Measurements from ENCODE around the gene PPM1L. TPM values are rescaled to one million over a fixed set of nuclear protein-coding genes. Genes with fewer than 3 reads are reported as not detected.

Gene PPM1L
- total and polyA plus RNA-seq, 2 donors (not counting 1 experiment from before 2014, with no cell fraction given) = 0.33 to 2.5 TPM

DNA sequence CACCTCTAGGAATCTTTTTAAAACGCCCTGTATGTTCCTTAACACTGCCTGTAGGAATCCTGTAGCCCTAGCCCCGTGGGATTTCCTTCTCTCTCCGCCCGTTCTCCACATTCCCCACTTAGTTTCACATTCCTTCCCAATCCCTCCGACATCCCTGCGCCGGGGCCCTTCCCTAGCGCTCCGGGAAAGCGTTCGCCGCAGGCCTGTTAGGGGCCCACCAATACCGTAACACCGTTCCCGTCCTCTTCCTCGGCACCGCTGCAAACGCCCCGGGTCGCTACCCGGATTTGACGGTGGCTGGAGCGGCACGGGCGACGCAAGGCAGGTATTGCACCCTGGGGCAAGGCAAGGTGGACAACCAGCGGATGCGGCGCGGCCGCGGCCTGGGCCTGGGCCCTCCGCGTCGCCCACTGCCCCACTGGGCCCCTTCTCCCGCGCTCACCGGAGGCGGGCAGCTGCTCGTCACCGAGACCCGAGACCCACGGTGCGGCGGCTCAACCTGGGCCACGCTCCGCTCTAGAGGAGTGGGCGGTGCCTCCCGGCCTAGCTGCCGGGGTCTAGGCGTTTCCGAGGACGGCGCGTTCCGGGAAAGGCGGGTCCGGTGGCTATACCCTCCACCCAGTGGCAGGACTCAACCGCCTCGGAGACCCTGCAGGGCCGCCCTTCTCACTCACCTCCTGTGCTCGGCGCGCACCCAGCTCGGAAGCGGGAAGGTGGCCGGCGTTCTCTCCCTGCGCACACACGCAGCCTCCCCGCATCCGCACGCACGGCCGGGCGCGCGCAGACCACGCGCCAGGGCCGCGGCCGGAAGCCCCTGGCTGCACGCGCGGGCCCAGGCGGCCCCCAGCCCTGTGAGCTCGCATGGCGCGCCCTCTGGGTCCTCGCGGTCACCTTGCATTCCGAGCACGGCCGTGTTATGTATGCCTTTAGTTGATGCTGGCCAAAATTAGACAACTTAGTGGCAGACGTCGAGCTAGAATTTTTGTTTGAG lies 348.8 kb downstream of the PPM1L start, which contains the start of gene B3GALNT1:
B3GALNT1 (minus strand) TSS at position 789 of the 991 bp plus-strand sequence. CDS start 18,595 bp downstream, outside the sequence.
- H3K36me3 ChIP-seq (ENCODE audit: control insufficient read depth, insufficient read depth, low read length) = no peaks in the 10 kb centered on the region
- no peaks in the 10 kb centered on the region for H3K9me3 ChIP-seq (ENCODE audit: control insufficient read depth, insufficient read depth, low read depth, low read length)
- peak within 1 kb of the TSS; percentile 80 for H3K27ac ChIP-seq (ENCODE audit: insufficient read depth, low read length)
- peak within 1 kb of the TSS; percentile 72 to 74 (median 74) for H3K4me3 ChIP-seq (replicated peaks in 1 of 4; ENCODE audit: control extremely low read depth in 1 of 4, insufficient read depth in 1 of 4, low read depth in 3 of 4, low read length in 4 of 4)
- no peaks in the 10 kb centered on the region for H3K27me3 ChIP-seq (ENCODE audit: control insufficient read depth, insufficient read depth, low read length)
- H3K79me2 ChIP-seq (ENCODE audit: control insufficient read depth, insufficient read depth, low read length) = no peaks in the 10 kb centered on the region
- TF ChIP-seq EZH2 (IDR thresholded peaks at IDR 0.05; ENCODE audit: low read length, missing control alignments) = no peak
- TF ChIP-seq, protein P1, sequence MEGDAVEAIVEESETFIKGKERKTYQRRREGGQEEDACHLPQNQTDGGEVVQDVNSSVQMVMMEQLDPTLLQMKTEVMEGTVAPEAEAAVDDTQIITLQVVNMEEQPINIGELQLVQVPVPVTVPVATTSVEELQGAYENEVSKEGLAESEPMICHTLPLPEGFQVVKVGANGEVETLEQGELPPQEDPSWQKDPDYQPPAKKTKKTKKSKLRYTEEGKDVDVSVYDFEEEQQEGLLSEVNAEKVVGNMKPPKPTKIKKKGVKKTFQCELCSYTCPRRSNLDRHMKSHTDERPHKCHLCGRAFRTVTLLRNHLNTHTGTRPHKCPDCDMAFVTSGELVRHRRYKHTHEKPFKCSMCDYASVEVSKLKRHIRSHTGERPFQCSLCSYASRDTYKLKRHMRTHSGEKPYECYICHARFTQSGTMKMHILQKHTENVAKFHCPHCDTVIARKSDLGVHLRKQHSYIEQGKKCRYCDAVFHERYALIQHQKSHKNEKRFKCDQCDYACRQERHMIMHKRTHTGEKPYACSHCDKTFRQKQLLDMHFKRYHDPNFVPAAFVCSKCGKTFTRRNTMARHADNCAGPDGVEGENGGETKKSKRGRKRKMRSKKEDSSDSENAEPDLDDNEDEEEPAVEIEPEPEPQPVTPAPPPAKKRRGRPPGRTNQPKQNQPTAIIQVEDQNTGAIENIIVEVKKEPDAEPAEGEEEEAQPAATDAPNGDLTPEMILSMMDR (conservative IDR thresholded peaks at IDR 0.05 in 1 of 2, IDR thresholded peaks at IDR 0.05 in 1 of 2; ENCODE audit: low read depth in 1 of 2, low read length in 2 of 2) = no peak
- DNase-seq (ENCODE audit: low read depth in 2 of 2) = peak; percentile 67 to 78
- peak within 1 kb of the TSS; percentile 96 for H2AFZ ChIP-seq (ENCODE audit: low read length)
- no peaks in the 10 kb centered on the region for H3K4me1 ChIP-seq (ENCODE audit: control insufficient read depth, extremely low read depth, insufficient read depth, low read length)
- no peaks in the 10 kb centered on the region for H4K20me1 ChIP-seq (ENCODE audit: control insufficient read depth, extremely low read depth, insufficient read depth, low read length)
- H3K9ac ChIP-seq (ENCODE audit: insufficient read depth, low read length) = peak within 1 kb of the TSS; percentile 83
- peak within 1 kb of the TSS; percentile 85 for H3K4me2 ChIP-seq (ENCODE audit: extremely low read depth, insufficient read depth, low read length)

DNA sequence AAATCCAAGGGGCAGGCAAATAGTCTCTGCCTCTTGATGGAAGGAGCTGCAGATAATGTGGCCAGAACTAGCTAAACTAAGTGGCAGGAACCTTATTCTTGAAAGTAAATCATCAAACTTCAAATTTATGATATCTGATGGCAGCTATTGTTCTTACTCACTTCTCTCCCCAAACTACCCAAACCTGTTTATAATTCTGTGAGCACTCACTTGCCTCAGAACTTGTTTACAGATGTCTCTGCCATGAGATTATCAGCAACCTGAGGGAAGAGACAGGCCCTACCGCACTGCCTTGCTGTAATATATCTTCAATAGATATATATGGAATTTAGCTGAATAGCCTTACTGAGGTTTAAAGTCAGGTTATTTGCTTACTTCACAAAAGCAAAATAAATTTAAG lies 351.3 kb downstream of the PPM1L start:
- no peak overlapping the region for H3K9ac ChIP-seq (ENCODE audit: insufficient read depth, low read length)
- H3K79me2 ChIP-seq (ENCODE audit: control insufficient read depth, insufficient read depth, low read length) = no peaks in the 10 kb centered on the region
- no peaks in the 10 kb centered on the region for H3K9me3 ChIP-seq (ENCODE audit: control insufficient read depth, insufficient read depth, low read depth, low read length)
- H2AFZ ChIP-seq (ENCODE audit: low read length) = no peak overlapping the region
- H3K4me1 ChIP-seq (ENCODE audit: control insufficient read depth, extremely low read depth, insufficient read depth, low read length) = no peaks in the 10 kb centered on the region
- H3K36me3 ChIP-seq (ENCODE audit: control insufficient read depth, insufficient read depth, low read length) = no peaks in the 10 kb centered on the region
- DNase-seq (ENCODE audit: low read depth in 2 of 2) = no peak
- H3K27me3 ChIP-seq (ENCODE audit: control insufficient read depth, insufficient read depth, low read length) = no peaks in the 10 kb centered on the region
- no peak overlapping the region for H3K4me3 ChIP-seq (replicated peaks in 1 of 4; ENCODE audit: control extremely low read depth in 1 of 4, insufficient read depth in 1 of 4, low read depth in 3 of 4, low read length in 4 of 4)
- H4K20me1 ChIP-seq (ENCODE audit: control insufficient read depth, extremely low read depth, insufficient read depth, low read length) = no peaks in the 10 kb centered on the region
- H3K27ac ChIP-seq (ENCODE audit: insufficient read depth, low read length) = no peak overlapping the region
- TF ChIP-seq, protein P1 (conservative IDR thresholded peaks at IDR 0.05 in 1 of 2, IDR thresholded peaks at IDR 0.05 in 1 of 2; ENCODE audit: low read depth in 1 of 2, low read length in 2 of 2) = no peak
- no peak for TF ChIP-seq EZH2 (IDR thresholded peaks at IDR 0.05; ENCODE audit: low read length, missing control alignments)
- H3K4me2 ChIP-seq (ENCODE audit: extremely low read depth, insufficient read depth, low read length) = no peak overlapping the region

DNA sequence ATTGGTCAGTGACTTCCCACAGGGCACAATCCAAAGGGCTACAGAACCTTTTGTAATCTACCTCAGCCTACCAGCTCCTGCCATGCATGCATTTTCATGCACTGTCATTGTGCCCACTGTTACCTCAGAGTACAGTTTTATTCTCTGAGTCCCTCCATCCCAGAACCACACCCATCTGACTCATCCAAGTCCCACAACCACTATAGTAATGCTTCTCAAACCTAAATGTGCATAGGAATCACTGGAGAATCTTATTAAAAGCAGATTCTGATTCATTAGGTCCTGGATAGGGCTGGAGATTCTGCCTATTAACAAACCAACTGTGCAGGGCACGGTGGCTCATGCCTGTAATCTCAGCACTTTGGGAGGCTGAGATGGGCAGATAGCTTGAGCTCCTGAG lies 352.8 kb downstream of the PPM1L start:
- H3K36me3 ChIP-seq (ENCODE audit: control insufficient read depth, insufficient read depth, low read length) = no peaks in the 10 kb centered on the region
- no peak overlapping the region for H3K4me3 ChIP-seq (replicated peaks in 1 of 4; ENCODE audit: control extremely low read depth in 1 of 4, insufficient read depth in 1 of 4, low read depth in 3 of 4, low read length in 4 of 4)
- peak; percentile 51 for DNase-seq (ENCODE audit: low read depth in 2 of 2)
- H3K9me3 ChIP-seq (ENCODE audit: control insufficient read depth, insufficient read depth, low read depth, low read length) = no peaks in the 10 kb centered on the region
- no peaks in the 10 kb centered on the region for H3K79me2 ChIP-seq (ENCODE audit: control insufficient read depth, insufficient read depth, low read length)
- H3K4me2 ChIP-seq (ENCODE audit: extremely low read depth, insufficient read depth, low read length) = no peak overlapping the region
- no peak overlapping the region for H3K27ac ChIP-seq (ENCODE audit: insufficient read depth, low read length)
- TF ChIP-seq EZH2 (IDR thresholded peaks at IDR 0.05; ENCODE audit: low read length, missing control alignments) = no peak
- TF ChIP-seq, protein P1 (conservative IDR thresholded peaks at IDR 0.05 in 1 of 2, IDR thresholded peaks at IDR 0.05 in 1 of 2; ENCODE audit: low read depth in 1 of 2, low read length in 2 of 2) = no peak
- H3K4me1 ChIP-seq (ENCODE audit: control insufficient read depth, extremely low read depth, insufficient read depth, low read length) = no peaks in the 10 kb centered on the region
- H3K9ac ChIP-seq (ENCODE audit: insufficient read depth, low read length) = no peak overlapping the region
- H4K20me1 ChIP-seq (ENCODE audit: control insufficient read depth, extremely low read depth, insufficient read depth, low read length) = no peaks in the 10 kb centered on the region
- no peaks in the 10 kb centered on the region for H3K27me3 ChIP-seq (ENCODE audit: control insufficient read depth, insufficient read depth, low read length)
- no peak overlapping the region for H2AFZ ChIP-seq (ENCODE audit: low read length)
